ENCODE data around the gene TRIM9.

DNA sequence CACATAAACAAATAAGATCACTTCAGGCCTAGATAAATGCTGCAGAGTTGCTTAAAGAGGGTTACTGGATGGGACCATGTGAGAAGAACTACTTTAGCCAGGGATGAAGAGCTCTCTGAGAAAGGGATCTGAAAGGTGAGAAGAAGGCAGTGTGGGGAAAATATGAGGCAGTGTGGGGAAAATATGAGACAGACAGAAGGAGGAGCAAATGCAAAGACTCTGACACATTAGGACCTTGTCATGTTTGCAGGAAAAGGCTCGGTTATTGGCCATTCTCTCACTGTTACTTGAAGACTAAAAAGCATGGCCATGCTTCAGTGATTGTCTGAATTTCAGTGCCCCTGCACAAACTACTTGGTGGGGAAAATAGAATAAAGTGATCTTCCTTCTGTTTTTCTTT, 22.7 kb upstream of the TRIM9 start:
- TF ChIP-seq CTCF (IDR thresholded peaks at IDR 0.05) (no peak), POLR2A (IDR thresholded peaks at IDR 0.05) (no peak)
